Calu3 (cell line): Measurements from ENCODE around the gene LOXL1. TPM values are rescaled to one million over a fixed set of nuclear protein-coding genes. Genes with fewer than 3 reads are reported as not detected.

ENCODE experiments used
- BruUV-seq: library from RNA; stranded (reverse); fragments of 400-500 nt; replicated peaks from 2 replicates; lab custom pipeline; 2021; lab: Mats Ljungman, UMichigan
- CTCF ChIA-PET: fragments of 300-600 bp; sonication (Branson Sonifier 250); formaldehyde crosslinking; loops from one replicate; lab custom pipeline; 2022; ENCODE audit warnings: antibody characterized with exemption; lab: Charles Lee
- DNase-seq: peaks from one replicate; pipeline ENCODE4 v3.0.0; 2022
- H3K27ac Mint-ChIP-seq: one replicate; pipeline ENCODE4 v1.8.0; 2022; ENCODE audit warnings: mixed read lengths; ENCODE audit not compliant: unreplicated experiment
- H3K27me3 Mint-ChIP-seq: one replicate; pipeline ENCODE4 v1.8.0; 2022; ENCODE audit warnings: mixed read lengths; ENCODE audit not compliant: unreplicated experiment
- H3K36me3 Mint-ChIP-seq: one replicate; pipeline ENCODE4 v1.8.0; 2022; ENCODE audit warnings: mild to moderate bottlenecking, moderate library complexity, mixed read lengths; ENCODE audit not compliant: insufficient read depth, unreplicated experiment
- H3K4me1 Mint-ChIP-seq: one replicate; pipeline ENCODE4 v1.8.0; 2022; ENCODE audit warnings: mild to moderate bottlenecking, low read depth, mixed read lengths; ENCODE audit not compliant: unreplicated experiment
- H3K4me3 Mint-ChIP-seq: one replicate; pipeline ENCODE4 v1.8.0; 2022; ENCODE audit warnings: mild to moderate bottlenecking, low read depth, moderate library complexity, mixed read lengths; ENCODE audit not compliant: unreplicated experiment
- H3K9me3 Mint-ChIP-seq: one replicate; pipeline ENCODE4 v1.8.0; 2022; ENCODE audit warnings: low read depth, mixed read lengths; ENCODE audit not compliant: unreplicated experiment
- CTCF ChIP-seq: fragments of 200-600 bp; IDR thresholded peaks from one replicate; pipeline ENCODE4 v1.8.0; 2022; ENCODE audit warnings: antibody characterized with exemption; ENCODE audit not compliant: unreplicated experiment
- intact Hi-C: fragments of 100-400 bp; cut with micrococcal nuclease; formaldehyde crosslinking; loops from one replicate; pipeline ENCODE4 v1.10.0; 2022; ENCODE audit not compliant: unreplicated experiment
- total RNA-seq: library from RNA; stranded (reverse); gene quantifications from 2 replicates; pipeline ENCODE4 v1.2.3, GENCODE V29; 2022

The LOXL1 gene
- total RNA-seq, 1 experiment from 2014 or later, result 2.1 TPM

DNA sequence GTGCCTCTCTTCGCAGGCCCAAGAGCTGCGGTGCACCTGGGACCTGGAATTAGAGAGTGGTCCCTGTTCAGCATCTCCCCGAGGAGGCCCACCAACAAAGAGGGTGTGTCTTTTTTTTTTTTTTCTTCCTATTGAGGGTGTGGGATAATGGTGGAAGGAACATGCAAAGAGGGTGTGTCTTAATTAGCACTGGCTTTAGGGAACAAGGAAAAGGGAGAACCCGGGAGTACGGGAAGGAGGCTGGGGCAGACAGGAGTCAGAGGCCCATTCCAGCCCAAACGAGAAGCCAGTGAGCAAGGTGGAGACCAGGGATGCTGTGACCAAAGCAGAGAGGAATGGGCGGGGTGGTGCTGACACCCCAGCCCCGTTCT, 429 bp upstream of the LOXL1 start:
- Mint-ChIP-seq H3K4me1 (peaks cover 26% of the 10 kb centered on the region), H3K36me3 (peaks cover 11% of the 10 kb centered on the region), H3K9me3 (no peaks in the 10 kb centered on the region), H3K4me3 (peak overlapping the region; percentile 70), H3K27me3 (peaks cover 56% of the 10 kb centered on the region), H3K27ac (no peak overlapping the region)
- BruUV-seq, result no TSS peak
- no peak for TF ChIP-seq CTCF
- no peak for DNase-seq
- CTCF ChIA-PET, result interaction anchor here (1.1 kb wide), 1 partner anchor 10 kb away, joined by 3 read pairs; no protein-coding TSS in a partner anchor
- intact Hi-C loops, result no loop called here

GRCh38 chr15:73927003-73927475, 777 bp downstream of the LOXL1 start:
- H3K27me3 Mint-ChIP-seq, result peaks cover 57% of the 10 kb centered on the region
- CTCF ChIA-PET, result interaction anchor here (0.7 to 1.5 kb wide), 5 partner anchors 9 to 95 kb away, joined by 3 to 7 read pairs (median 4); no protein-coding TSS in a partner anchor
- no peak overlapping the region for H3K27ac Mint-ChIP-seq
- no TSS peak for BruUV-seq
- H3K36me3 Mint-ChIP-seq, result peaks cover 11% of the 10 kb centered on the region
- peak; percentile 67 for DNase-seq
- H3K4me1 Mint-ChIP-seq, result peaks cover 26% of the 10 kb centered on the region
- no peaks in the 10 kb centered on the region for H3K9me3 Mint-ChIP-seq
- H3K4me3 Mint-ChIP-seq, result peak overlapping the region; percentile 70
- TF ChIP-seq CTCF, result no peak
- intact Hi-C loops, result no loop called here

DNA sequence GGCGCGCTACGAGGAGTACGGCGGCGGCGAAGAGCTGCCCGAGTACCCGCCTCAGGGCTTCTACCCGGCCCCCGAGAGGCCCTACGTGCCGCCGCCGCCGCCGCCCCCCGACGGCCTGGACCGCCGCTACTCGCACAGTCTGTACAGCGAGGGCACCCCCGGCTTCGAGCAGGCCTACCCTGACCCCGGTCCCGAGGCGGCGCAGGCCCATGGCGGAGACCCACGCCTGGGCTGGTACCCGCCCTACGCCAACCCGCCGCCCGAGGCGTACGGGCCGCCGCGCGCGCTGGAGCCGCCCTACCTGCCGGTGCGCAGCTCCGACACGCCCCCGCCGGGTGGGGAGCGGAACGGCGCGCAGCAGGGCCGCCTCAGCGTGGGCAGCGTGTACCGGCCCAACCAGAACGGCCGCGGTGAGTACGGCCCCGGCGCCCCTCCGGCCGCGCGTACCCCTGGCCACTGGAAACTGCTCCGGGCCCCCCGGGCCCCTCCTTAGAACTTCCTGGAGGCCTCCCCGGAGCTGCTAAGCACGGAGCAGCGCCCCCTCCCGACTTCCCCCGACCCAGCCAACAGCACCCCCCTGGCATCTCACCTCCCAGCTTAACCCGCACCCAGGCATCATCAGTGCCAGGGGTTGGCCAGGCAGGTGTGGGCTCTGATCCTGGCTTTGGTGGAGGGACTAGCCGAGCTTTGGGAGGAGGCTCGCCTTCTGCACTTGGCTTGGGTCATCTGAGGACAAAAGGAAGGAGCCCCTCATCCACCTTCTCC, 1.4 kb downstream of the LOXL1 start:
- peak; percentile 77 for TF ChIP-seq CTCF
- DNase-seq, result peak; percentile 85
- Mint-ChIP-seq H3K27ac (no peak overlapping the region), H3K9me3 (no peaks in the 10 kb centered on the region), H3K27me3 (peaks cover 57% of the 10 kb centered on the region), H3K4me3 (peak overlapping the region; percentile 70), H3K36me3 (peaks cover 11% of the 10 kb centered on the region), H3K4me1 (peaks cover 26% of the 10 kb centered on the region)
- intact Hi-C loops, result no loop called here
- BruUV-seq, result no TSS peak
- CTCF ChIA-PET, result interaction anchor here (0.5 to 1.5 kb wide), 14 partner anchors 9 to 686 kb away, joined by 3 to 7 read pairs (median 3); no protein-coding TSS in a partner anchor

- H3K9me3 Mint-ChIP-seq, result no peaks in the 10 kb centered on the region
- peaks cover 57% of the 10 kb centered on the region for H3K27me3 Mint-ChIP-seq
- intact Hi-C loops, result no loop called here
- peaks cover 11% of the 10 kb centered on the region for H3K36me3 Mint-ChIP-seq
- CTCF ChIA-PET, result interaction anchor here (0.6 to 1.5 kb wide), 9 partner anchors 8 to 685 kb away, joined by 3 to 7 read pairs (median 3); no protein-coding TSS in a partner anchor
- no peak for DNase-seq
- H3K4me1 Mint-ChIP-seq, result peaks cover 25% of the 10 kb centered on the region
- no peak overlapping the region for H3K27ac Mint-ChIP-seq
- H3K4me3 Mint-ChIP-seq, result peak overlapping the region; percentile 70
- BruUV-seq, result no TSS peak
- TF ChIP-seq CTCF, result no peak
These were observed 1.9 kb downstream of the LOXL1 start for GRCh38 chr15:73928241-73928579.
